ENCODE data around the gene HOTAIR.
A peak's percentile ranks its signal among the peaks of the same experiment; 100 is the strongest.

HOTAIR gene

GRCh38 chr12:53974084-53975063 lies at the start of gene HOTAIR:
TSS of gene HOTAIR (minus strand) at chr12:53974954.
- peak; percentile 71 for DNase-seq

DNA sequence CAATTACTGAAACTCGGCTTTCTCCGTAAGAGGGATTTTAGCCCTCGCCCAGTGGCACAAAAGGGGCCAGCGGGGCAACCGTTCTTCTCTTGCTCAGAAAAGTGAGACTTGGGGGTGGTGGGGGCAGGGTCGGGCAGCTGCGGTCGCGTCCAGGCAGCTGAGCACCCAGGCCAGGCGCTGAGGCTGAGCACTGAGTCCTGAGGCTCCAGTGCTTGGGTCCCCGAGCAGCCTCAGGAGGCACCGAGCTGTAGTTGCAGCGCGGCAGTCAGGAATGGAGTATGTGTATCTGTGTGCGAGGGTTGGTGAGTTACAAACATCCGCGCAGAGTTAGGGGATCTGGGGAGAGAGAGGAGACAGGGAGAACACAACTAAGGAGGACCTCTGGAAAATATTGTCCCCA lies 49.4 kb upstream of the HOTAIR start:
- no peak for DNase-seq

- DNase-seq = no peak
These were observed 48.5 kb upstream of the HOTAIR start for GRCh38 chr12:54022960-54023884.

GRCh38 chr12:54021432-54022013 lies 46.8 kb upstream of the HOTAIR start:
- no peak for DNase-seq

DNA sequence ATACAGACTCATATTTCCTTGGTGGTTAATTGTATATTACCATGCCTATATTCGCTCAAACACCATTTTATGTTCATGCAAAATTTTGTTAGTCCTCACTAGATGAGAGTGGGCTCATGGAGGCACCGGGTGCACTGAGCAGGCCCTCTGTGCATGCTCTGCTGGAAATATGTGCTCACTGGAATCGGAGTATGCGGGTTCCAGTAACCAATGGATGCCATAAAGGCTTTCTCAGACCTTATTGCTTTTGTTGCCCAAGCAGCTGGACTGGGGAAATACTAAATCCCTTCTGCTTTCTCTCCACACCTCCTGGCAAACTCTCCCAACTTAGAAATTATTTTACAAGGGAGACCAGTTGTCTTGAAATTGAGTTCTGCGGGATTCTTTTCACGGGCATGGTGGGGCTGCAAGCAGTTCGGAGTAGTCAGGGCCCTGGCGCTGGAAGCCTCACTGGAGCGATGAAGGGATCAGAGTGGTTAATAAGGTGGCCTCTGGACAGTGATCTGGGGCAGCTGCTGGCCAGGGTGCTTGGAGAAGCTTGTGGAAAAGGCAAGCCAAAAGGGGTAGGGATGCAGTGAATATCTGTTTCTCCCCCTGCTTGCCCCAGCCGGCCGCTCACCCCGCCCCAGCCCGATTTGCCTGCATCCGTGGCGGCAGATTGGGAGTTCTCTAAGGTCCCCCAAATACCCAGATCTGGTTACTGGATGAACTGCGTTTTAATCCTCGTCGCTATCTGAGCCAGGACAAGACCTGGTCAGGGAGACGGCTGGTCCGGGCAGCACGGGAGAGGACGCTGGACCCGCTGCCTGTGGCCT lies 46.0 kb upstream of the HOTAIR start:
- no peak for DNase-seq

- no peak for DNase-seq
These were observed 45.3 kb upstream of the HOTAIR start for GRCh38 chr12:54019924-54020590.

DNA sequence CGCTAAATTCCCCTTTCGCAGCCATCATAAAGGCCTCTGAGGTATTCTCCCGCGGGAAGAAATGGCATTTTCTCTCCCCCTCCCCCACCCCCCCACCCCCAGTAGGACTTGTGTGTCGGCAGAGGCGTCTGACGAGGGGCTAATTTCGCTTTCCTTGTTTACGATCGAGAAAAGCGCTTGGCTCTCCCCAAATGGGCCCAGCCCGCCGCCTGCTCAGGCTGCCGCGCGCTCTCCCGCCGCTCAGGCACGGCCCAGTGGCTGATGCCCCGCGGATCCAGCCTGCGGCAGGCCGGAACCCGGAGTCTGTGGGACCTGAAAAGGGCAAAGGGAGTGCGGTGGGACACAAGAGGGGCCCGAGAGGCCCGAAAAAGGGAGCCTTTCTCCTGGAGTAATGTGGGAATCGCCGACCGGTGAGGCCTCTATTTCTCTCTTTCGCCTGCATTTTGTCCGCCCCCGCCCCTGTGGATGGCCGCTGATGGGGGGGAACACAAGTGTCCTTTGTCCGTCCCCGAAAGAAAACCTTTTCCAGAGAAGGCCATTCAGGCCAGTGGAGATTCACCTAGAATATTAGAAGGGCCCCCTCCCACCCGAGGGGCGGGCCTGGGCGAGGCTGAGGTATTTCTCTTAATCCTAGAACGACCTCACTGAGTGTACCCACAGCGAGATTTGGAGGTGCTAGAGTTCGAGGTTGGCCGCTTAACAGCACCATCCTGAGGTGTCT lies 44.5 kb upstream of the HOTAIR start:
- DNase-seq = no peak

GRCh38 chr12:54018468-54018984 lies 43.8 kb upstream of the HOTAIR start:
- DNase-seq = no peak

DNA sequence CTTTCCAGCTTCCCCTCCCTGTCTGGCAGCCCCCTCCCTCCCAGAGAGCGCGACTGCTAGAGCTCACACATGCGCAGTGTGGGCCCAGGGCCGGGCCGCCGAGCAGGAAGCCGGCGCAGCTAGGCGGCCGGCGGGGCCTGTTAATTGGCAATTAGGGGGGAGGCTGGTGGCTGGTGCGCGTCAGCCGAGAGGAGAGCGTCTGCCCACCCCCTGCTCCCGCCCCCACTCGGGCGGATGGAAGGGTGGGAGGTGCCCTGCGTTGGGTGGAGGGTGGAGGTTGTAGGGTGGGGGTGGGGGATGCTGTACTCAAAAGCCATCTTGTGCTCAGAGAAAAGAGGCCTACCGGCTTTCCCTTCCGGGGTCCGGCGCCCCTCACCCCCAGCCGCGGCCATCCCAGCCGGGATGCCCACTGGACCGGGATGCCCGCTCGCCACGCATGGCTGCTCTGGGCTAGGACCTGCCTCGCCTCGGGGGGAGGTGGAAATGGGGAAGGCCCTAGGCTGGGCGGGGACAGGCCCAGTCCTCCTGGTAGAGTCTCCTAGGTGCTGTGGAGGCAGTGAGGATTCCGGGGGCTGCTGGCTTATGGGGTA lies 43.2 kb upstream of the HOTAIR start:
- DNase-seq = peak; percentile 86

- DNase-seq = no peak
These were observed 42.5 kb upstream of the HOTAIR start for GRCh38 chr12:54017027-54017788.

- no peak for DNase-seq
These were observed 41.8 kb upstream of the HOTAIR start for GRCh38 chr12:54016478-54016964.

- no peak for DNase-seq
These were observed 41.3 kb upstream of the HOTAIR start for GRCh38 chr12:54016051-54016450.

DNA sequence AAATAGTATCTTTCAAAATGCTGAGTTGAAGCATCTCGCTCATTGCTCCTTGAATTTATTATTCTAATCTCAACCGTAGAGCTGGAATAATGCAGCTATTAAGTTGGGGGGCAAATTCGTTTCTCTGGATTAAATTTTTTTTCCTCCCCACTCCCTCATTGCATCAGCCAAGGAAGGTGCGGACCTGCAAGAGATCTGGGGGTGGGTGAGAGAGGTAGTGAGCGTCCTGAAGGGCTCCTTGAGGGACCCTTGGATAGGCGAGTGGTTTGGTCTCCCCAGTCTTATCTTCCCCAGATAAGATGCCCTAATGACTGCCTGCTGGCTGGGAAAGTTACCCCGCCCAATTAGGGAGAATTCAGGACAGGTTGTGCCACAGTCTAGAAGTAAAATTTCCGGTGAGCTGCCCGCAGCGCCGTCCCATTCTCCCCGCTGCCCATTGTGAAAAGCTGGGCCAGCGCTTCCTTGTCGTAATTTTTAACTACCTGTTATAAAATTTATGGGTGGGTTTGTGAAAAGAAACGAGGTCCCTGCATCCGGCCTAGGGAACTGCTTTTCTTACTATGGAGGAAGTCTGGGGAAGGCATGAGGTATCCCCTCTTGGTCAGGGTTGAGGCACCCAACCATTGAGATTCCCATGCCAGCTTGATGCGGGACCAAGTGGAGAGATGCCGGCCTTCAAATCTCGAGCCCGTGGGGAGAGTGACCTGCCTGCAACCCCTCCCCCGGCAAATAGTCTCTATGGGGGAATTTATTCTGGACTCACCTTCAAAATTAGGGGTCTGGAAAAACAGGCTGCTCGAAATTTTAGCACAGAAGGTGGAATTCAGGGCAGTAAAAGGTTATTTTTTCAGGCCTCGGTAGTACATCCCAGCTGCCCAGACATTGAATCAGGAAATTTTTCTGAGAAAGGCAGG lies 40.5 kb upstream of the HOTAIR start:
- DNase-seq = no peak

DNA sequence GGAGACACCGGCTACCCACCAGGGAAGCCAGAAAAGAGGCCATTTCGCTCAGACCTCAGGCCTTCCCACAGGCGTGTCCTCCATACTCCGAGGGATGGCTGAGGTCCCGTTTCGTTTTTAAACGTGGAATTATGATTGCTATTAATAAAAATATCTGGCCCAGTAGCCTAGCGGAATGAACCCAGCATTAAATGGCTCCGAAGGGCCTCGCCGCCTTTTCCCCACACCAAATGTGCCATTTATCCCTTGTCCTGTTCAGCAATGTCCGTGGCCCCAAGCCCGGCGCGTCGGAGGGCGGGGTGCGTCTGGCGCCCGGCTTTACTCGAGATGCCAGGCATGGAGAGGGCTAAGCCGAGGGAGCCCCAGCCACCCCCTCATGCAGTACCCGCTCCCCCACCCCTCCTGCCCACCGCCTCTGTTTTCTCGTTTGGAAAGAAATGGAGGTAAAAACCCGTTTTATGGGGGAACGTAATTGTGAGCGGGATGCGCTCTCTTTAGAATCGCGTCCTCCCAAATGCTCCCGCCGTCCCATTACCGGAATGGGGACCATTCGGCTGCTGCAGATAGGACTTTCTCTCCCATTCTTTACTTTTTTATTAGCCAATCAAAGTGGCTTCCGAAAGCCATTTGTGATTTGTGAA lies 39.7 kb upstream of the HOTAIR start:
- no peak for DNase-seq

DNA sequence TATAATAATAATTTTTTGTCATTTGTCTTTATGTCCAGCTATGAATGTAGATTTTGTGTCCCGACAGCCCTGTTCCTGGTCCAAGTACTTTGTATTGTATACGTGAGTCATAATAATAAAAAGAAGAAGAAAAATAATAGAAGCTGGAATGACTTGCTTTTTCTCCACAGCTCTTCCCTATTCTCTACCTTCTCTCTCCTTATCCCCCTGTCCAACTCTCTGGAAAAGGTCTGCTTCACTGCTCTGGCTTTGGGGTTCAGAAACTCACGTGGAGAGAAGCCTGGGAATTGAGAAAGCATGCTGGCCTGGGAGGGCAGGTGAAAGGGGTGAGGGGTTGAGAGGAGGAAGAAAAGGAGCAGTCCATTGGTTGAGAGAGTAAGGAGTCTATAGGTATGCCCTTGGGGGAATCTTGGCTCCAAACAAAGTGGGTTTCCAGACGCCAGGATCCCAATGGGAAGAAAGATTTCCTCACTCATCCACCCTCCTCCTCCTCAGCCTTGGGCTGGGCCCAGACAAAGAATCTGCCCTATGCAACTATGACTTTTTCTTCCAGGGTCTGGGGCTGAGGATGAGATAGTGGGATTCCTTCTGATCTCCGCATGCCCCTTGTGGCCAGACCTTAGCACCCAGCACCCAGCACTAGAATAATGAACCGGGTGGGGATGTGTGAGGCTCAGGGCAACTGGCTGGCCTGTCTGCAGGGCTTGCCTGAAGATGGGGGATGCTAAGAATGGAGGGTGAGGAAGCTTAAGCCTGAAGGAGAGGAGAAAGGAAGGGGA lies 38.1 kb upstream of the HOTAIR start:
- DNase-seq = no peak

- no peak for DNase-seq
These were observed 37.1 kb upstream of the HOTAIR start for GRCh38 chr12:54011665-54012532.
